HG03039 (cell line): ENCODE results near the gene GPC3.

Experiments
- ATAC-seq: cut with Tn5 transposase; IDR thresholded peaks from one replicate; pipeline ENCODE4 v1.9.1; 2021; ENCODE audit warnings: mild to moderate bottlenecking, moderate library complexity; ENCODE audit not compliant: unreplicated experiment

The GPC3 gene

GRCh38 chrX:133579631-133580030, 405.8 kb downstream of the GPC3 start:
- ATAC-seq = no peak

GRCh38 chrX:133576876-133577275, 408.5 kb downstream of the GPC3 start:
- no peak for ATAC-seq

- no peak for ATAC-seq
Measured at GRCh38 chrX:133575501-133576136, 409.8 kb downstream of the GPC3 start.

GRCh38 chrX:133574716-133575115, 410.7 kb downstream of the GPC3 start:
- no peak for ATAC-seq

GRCh38 chrX:133570549-133570948, 414.8 kb downstream of the GPC3 start:
- no peak for ATAC-seq

- ATAC-seq = no peak
Measured at GRCh38 chrX:133569217-133569616, 416.2 kb downstream of the GPC3 start.

- no peak for ATAC-seq
Measured at GRCh38 chrX:133568109-133568508, 417.3 kb downstream of the GPC3 start.

- ATAC-seq = no peak
Measured at GRCh38 chrX:133566876-133567275, 418.5 kb downstream of the GPC3 start.

- no peak for ATAC-seq
Measured at GRCh38 chrX:133563705-133564104, 421.7 kb downstream of the GPC3 start.

GRCh38 chrX:133561251-133561650, 424.1 kb downstream of the GPC3 start:
- ATAC-seq = no peak

GRCh38 chrX:133559909-133560308, 425.5 kb downstream of the GPC3 start:
- ATAC-seq = no peak

- ATAC-seq = no peak
Measured at GRCh38 chrX:133555782-133556458, 429.5 kb downstream of the GPC3 start.

GRCh38 chrX:133550665-133551485, 434.5 kb downstream of the GPC3 start:
- ATAC-seq = no peak

GRCh38 chrX:133549295-133549933, 436.0 kb downstream of the GPC3 start:
- ATAC-seq = no peak

GRCh38 chrX:133546441-133546840, 439.0 kb downstream of the GPC3 start:
- ATAC-seq = no peak

GRCh38 chrX:133544778-133545177, 440.6 kb downstream of the GPC3 start:
- ATAC-seq = no peak

- ATAC-seq = no peak
Measured at GRCh38 chrX:133544115-133544514, 441.3 kb downstream of the GPC3 start.

- no peak for ATAC-seq
Measured at GRCh38 chrX:133543654-133544053, 441.7 kb downstream of the GPC3 start.

- ATAC-seq = no peak
Measured at GRCh38 chrX:133542476-133542875, 442.9 kb downstream of the GPC3 start.

- ATAC-seq = no peak
Measured at GRCh38 chrX:133541021-133541420, 444.4 kb downstream of the GPC3 start.

- ATAC-seq = no peak
Measured at GRCh38 chrX:133538148-133538547, 447.2 kb downstream of the GPC3 start.
